GM21529 (cell line): ENCODE measurements around the gene PTPRN2.

Experiments
- ATAC-seq: cut with Tn5 transposase; IDR thresholded peaks from one replicate; pipeline ENCODE4 v1.9.1; 2021; ENCODE audit not compliant: unreplicated experiment

The PTPRN2 gene

DNA sequence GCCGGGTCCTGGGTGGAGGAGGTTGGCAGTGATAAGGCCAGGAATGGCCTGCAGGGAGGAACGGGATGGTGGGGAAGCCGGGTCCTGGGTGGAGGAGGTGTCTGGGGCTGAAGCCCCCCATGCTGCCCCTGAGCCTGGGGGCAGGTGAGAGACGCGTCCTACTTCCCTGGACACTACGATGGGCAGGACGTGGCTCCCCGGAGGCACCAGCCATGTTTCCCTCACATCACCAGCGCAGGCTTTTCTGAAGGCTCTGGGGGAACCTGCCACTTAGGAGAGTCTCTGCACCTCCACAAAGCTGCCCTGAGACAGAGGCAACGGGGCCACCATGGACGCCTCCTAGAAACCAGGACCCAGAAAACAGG is 926.0 kb downstream of the PTPRN2 start:
- ATAC-seq, result no peak

- no peak for ATAC-seq
These were observed 926.5 kb downstream of the PTPRN2 start for GRCh38 chr7:157660971-157661610.

- ATAC-seq, result no peak
These were observed 928.7 kb downstream of the PTPRN2 start for GRCh38 chr7:157658851-157659412.

DNA sequence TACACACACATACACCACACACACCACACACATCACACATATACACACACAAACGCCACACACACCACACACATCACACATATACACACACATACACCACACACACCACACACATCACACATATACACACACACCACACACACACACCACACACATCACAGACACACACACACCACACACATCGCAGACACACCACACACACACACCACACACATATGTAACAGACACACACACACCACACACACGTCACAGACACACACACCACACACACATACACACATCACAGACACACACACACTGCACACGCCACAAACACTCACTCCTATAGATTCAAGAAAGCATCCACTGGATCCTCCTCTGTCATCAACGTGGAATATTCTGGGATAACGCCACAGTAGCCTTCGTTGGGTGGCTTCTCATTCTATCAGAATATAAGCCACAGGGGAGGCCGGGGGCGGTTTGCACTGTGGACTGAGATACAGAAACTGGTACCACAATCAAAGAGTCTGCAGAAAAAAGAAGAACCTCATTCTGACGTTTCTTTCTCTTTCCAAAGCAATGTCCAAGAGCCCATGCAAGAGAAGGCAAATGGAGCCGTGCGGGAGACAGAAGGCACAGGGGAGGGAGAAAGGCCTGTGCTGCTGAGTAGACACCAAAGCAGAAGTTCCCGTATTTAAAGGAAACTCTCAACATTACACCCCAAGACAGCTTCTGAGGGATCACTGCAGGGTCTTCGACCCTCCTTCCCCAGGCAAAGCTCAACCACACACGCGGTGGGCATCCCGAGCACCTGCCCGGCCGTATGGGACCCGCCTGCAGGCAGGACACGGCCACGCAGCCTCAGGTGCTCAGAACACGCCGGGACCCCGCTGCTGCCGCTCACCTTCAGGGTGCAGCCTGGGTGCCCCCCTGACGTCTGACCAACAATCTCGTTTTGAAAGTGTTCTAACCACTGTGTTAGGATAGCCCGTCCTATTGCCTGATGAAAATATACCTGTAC is 929.6 kb downstream of the PTPRN2 start:
- no peak for ATAC-seq

DNA sequence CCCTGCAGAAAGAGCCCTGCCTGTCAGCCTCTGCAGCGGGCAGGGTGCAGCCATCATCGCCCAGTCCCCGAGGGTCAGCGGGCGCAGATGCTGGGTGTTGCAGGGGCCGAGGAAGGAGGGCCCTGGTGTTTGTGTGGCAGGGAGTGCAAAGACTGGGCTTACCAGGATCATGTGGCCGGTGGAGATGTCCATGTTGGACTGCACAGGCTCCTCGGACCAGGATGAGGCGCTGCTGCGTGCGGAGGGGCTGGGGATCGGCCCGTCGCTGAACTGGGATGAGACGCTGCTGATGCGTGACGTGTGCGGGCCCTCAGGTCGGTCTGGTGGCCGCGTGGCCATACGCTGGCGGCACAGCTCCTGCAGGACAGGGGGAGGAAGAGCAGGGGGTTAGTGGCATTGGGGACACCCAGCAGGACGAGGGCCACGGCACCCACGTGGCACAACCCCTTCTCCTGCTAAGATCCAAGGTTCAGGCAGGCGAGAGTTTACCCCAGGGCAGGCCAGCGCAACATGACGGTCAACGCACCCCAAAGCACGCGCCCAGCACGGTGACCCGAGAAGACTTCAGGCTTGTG is 931.3 kb downstream of the PTPRN2 start:
- ATAC-seq, result no peak

- ATAC-seq, result no peak
These were observed 933.3 kb downstream of the PTPRN2 start for GRCh38 chr7:157654350-157654749.

- no peak for ATAC-seq
These were observed 933.8 kb downstream of the PTPRN2 start for GRCh38 chr7:157653827-157654207.

- ATAC-seq, result no peak
These were observed 934.4 kb downstream of the PTPRN2 start for GRCh38 chr7:157652954-157653826.

- no peak for ATAC-seq
These were observed 935.3 kb downstream of the PTPRN2 start for GRCh38 chr7:157652161-157652953.

DNA sequence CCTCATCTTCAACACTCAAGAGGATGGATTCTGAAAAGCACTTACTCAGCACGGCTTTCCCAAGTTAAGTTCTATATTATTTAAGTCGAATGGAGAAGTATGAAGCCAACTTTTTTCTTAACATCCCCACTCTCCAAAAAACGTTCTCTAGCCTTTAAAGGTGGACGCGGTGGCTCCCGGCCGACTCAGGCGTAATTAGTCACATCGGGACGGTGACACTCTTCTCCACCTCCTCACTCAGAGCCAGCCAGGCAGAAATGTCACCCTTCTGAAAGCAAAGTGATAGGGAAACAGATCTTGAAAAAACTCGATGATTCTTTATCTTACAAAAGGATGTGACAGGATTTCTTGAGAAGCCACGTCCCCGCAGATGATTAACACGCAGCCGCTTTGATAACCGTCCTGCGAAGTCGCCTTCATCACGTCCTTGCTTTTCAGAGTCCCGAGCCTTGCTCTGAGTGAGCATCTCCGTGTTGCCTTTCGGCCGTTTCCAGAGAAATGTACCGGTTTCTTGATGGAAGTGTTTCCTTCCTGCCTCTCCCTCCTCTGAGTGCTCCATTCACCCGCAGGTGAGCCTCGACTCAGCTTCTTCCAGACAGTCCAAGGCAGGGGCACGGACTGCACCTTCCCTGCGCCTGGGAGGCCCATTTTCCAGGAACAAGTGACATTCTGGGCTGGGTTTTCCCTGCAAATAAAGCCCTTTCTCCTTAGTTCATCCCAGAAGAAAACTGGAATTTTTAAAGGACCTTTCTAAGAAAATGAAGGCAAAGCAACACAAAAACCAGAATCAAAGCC is 936.1 kb downstream of the PTPRN2 start:
- no peak for ATAC-seq

- no peak for ATAC-seq
These were observed 936.8 kb downstream of the PTPRN2 start for GRCh38 chr7:157650801-157651200.

DNA sequence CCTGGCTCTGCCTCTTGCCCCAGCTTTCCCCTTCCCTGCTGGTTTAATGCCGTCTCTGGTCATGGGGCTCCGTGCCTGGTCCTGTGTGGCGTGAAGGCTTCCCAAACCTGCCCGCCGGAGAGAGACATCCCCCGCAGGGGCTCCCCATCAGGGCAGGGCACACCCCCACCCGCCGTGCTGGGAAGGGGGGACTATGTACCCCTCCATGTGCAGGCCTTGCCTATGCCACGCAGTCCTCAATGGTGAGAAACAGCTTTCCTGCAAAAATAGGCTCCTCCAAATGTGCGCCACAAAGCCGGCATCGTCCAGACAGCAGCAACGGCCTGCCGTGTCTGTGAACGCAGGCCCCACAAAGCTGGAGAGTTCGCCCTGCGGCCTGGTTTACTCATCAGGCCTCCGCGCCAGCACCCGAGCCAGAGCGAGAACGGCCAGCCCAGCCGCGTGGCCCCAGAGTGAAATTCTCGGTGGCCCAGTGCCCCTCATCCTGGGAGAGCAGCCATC is 937.4 kb downstream of the PTPRN2 start:
- ATAC-seq, result no peak

GRCh38 chr7:157646551-157646950 is 941.1 kb downstream of the PTPRN2 start:
- ATAC-seq, result no peak

DNA sequence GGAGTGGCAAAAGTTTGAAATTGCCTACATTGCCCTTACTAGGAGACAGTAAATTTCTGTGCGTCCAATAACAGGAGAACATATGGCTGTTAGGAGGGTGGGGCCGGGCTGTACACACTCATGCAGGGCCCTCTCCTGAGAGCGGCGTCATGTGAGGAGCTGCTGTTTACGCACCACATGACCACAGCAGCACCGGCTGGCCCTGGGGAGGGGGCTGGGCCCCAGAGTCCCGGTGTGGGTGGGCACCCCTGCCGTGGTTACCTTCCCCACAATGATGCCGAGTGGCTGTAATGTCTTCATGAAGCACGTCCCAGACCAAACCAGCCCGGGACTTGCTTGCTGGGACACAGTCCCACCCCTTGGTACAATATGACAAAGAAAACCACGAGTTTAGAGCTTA is 942.1 kb downstream of the PTPRN2 start:
- ATAC-seq, result no peak

DNA sequence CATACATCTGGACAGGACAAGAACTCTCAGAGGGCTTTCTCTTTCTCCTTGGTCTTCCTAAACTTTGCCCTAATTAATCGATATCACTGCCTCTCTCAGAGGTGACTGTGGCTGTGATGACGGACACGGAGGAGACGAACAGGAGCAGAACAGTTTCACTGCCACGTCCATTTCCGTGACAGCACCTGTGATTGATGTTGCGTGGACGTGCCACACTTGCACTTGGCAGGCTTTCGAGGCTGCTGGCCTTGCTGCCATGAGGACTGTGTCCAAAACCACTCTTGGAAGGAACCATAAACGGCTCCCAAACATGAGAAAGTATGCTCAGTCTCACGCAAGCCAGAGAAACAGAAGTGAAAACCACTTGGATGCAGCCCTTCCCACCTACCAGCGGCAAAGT is 942.7 kb downstream of the PTPRN2 start:
- ATAC-seq, result no peak

DNA sequence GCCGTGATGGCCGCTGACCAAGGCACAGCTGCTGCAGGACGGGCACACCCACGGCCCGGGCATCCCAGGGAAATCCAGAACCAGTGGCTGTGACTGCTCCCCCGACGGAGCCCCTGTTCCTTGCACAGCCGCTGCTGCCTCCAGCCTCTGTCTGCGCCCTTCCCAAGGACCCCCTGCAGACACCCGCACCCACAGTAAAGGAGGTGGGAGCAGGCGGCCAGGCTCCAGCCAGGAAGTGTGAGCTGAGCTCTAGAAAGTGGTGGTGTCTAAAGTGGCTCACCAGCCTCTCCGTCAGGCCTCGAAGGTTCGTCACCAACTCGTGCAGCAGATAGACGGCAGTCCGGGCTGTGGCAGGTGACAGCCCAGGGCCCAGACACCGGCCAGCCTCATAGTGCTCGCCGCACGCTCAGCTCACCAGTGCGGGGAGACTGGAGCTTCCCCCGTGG is 944.1 kb downstream of the PTPRN2 start:
- no peak for ATAC-seq

- ATAC-seq, result no peak
These were observed 945.8 kb downstream of the PTPRN2 start for GRCh38 chr7:157641866-157642265.

DNA sequence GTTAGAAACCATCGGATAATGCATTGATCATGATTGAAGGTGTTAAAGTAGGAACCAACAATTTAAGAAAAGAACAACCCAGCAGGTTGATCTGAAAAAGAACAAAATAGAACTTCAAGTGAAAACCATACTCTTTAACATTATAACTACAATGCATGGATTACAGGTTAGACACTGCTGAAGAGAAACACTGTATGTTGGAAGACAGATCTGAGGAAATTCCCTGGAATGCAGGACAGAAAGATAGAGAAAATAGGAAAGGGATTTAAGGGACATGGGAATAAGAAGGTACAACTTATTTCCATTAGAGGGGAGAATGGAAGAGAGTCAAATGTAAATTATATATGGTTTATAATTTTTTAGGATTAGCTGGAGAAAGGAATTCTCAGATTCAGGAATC is 947.5 kb downstream of the PTPRN2 start:
- no peak for ATAC-seq

GRCh38 chr7:157638563-157638962 is 949.1 kb downstream of the PTPRN2 start:
- ATAC-seq, result no peak
